KMS-11 (cell line): ENCODE measurements around the gene AOC3.

ENCODE experiments used
- H2AFZ ChIP-seq: fragments of 200-600 bp; sonication (generic); 2 replicates; pipeline ENCODE4 v1.6.1; 2016; ENCODE audit warnings: antibody characterized with exemption, mixed run types, low read depth
- H3K27ac ChIP-seq: fragments of 200-600 bp; sonication (generic); 2 replicates; pipeline ENCODE4 v1.6.1; 2016; ENCODE audit warnings: mild to moderate bottlenecking, mixed run types
- H3K27me3 ChIP-seq: fragments of 200-600 bp; sonication (generic); 2 replicates; pipeline ENCODE4 v1.6.1; 2017; ENCODE audit warnings: mild to moderate bottlenecking, low read depth, mixed run types, moderate library complexity; ENCODE audit not compliant: insufficient read depth
- H3K36me3 ChIP-seq: fragments of 200-600 bp; sonication (generic); 2 replicates; pipeline ENCODE4 v1.6.1; 2017; ENCODE audit warnings: mild to moderate bottlenecking, mixed run types; ENCODE audit not compliant: insufficient read depth
- H3K4me1 ChIP-seq: fragments of 200-600 bp; sonication (generic); 2 replicates; pipeline ENCODE4 v1.6.1; 2016; ENCODE audit warnings: mild to moderate bottlenecking, low read depth, mixed run types; ENCODE audit not compliant: poor library complexity, severe bottlenecking
- H3K4me2 ChIP-seq: fragments of 200-600 bp; sonication (generic); 2 replicates; pipeline ENCODE4 v1.7.0; 2016; ENCODE audit warnings: mild to moderate bottlenecking, mixed run types
- H3K4me3 ChIP-seq: fragments of 200-600 bp; sonication (generic); IDR thresholded peaks from 2 replicates; pipeline ENCODE4 v1.6.1; 2017; ENCODE audit warnings: low read depth, low read length, mixed read lengths; ENCODE audit not compliant: insufficient read depth
- H3K79me2 ChIP-seq: fragments of 200-600 bp; sonication (generic); 2 replicates; pipeline ENCODE4 v1.6.1; 2016; ENCODE audit warnings: low read depth, mixed run types; ENCODE audit not compliant: insufficient read depth
- H3K9ac ChIP-seq: fragments of 200-600 bp; sonication (generic); 2 replicates; pipeline ENCODE4 v1.6.1; 2016; ENCODE audit warnings: mild to moderate bottlenecking, mixed run types
- H4K20me1 ChIP-seq: fragments of 200-600 bp; sonication (generic); 2 replicates; pipeline ENCODE4 v1.6.1; 2016; ENCODE audit warnings: mild to moderate bottlenecking, mixed run types; ENCODE audit not compliant: insufficient read depth
- CTCF ChIP-seq: fragments of 200-600 bp; sonication (generic); conservative IDR thresholded peaks from 2 replicates; pipeline ENCODE4 v1.6.1; 2017; ENCODE audit warnings: low read depth, mild to moderate bottlenecking, antibody characterized with exemption, low read length, moderate library complexity, mixed read lengths

AOC3 gene

GRCh38 chr17:42886283-42887176 lies 35.5 kb downstream of the AOC3 start:
- no peaks in the 10 kb centered on the region for H3K36me3 ChIP-seq
- no peak overlapping the region for H2AFZ ChIP-seq

GRCh38 chr17:42889809-42890208 lies 38.8 kb downstream of the AOC3 start:
- Histone ChIP-seq H3K4me1 (no peaks in the 10 kb centered on the region), H3K27ac (no peak overlapping the region), H3K4me3 (no peak overlapping the region), H3K9ac (no peak overlapping the region), H3K36me3 (no peaks in the 10 kb centered on the region), H3K79me2 (no peaks in the 10 kb centered on the region), H4K20me1 (no peaks in the 10 kb centered on the region), H2AFZ (no peak overlapping the region), H3K27me3 (no peaks in the 10 kb centered on the region; the same call in 1 of the 2 replicates), H3K4me2 (no peak overlapping the region)
- TF ChIP-seq CTCF: no peak

More at GRCh38 chr17:42886283-42887176, 35.5 kb downstream of the AOC3 start:
- Histone ChIP-seq H3K9ac (no peak overlapping the region), H3K27me3 (no peaks in the 10 kb centered on the region), H3K4me2 (no peak overlapping the region), H3K27ac (no peak overlapping the region), H3K4me1 (no peaks in the 10 kb centered on the region), H4K20me1 (no peaks in the 10 kb centered on the region), H3K4me3 (no peak overlapping the region), H3K79me2 (no peaks in the 10 kb centered on the region)
- TF ChIP-seq CTCF: no peak

- no peak overlapping the region for H3K4me3 ChIP-seq
These were observed 40.6 kb downstream of the AOC3 start for GRCh38 chr17:42891539-42892152.

GRCh38 chr17:42893359-42893758 lies 42.4 kb downstream of the AOC3 start:
- Histone ChIP-seq H3K27me3 (no peaks in the 10 kb centered on the region; the same call in 1 of the 2 replicates), H4K20me1 (no peaks in the 10 kb centered on the region), H3K4me2 (no peak overlapping the region), H3K9ac (no peak overlapping the region), H3K79me2 (no peaks in the 10 kb centered on the region), H2AFZ (no peak overlapping the region), H3K36me3 (no peaks in the 10 kb centered on the region), H3K4me1 (no peaks in the 10 kb centered on the region), H3K27ac (no peak overlapping the region), H3K4me3 (no peak overlapping the region)
- TF ChIP-seq CTCF: no peak

More at GRCh38 chr17:42891539-42892152, 40.6 kb downstream of the AOC3 start:
- Histone ChIP-seq H3K4me1 (no peaks in the 10 kb centered on the region), H3K36me3 (no peaks in the 10 kb centered on the region), H2AFZ (no peak overlapping the region), H3K79me2 (no peaks in the 10 kb centered on the region), H3K4me2 (no peak overlapping the region), H3K27ac (no peak overlapping the region), H3K9ac (no peak overlapping the region), H4K20me1 (no peaks in the 10 kb centered on the region), H3K27me3 (no peaks in the 10 kb centered on the region; the same call in 1 of the 2 replicates)
- no peak for TF ChIP-seq CTCF
